Islet precursor cell (in vitro differentiated cells): ENCODE measurements around the gene SLC39A11.
A peak's percentile ranks its signal among the peaks of the same experiment; 100 is the strongest.

Experiments used
- DNase-seq: peaks from one replicate; pipeline ENCODE4 v3.0.0-alpha.2; 2018

Gene SLC39A11

GRCh38 chr17:72635034-72635635 lies 457.4 kb downstream of the SLC39A11 start:
- DNase-seq: no peak

GRCh38 chr17:72634621-72635020 lies 457.9 kb downstream of the SLC39A11 start:
- no peak for DNase-seq

- no peak for DNase-seq
Measured at GRCh38 chr17:72631949-72632684, 460.4 kb downstream of the SLC39A11 start.

GRCh38 chr17:72631568-72631948 lies 460.9 kb downstream of the SLC39A11 start:
- peak; percentile 89 for DNase-seq

GRCh38 chr17:72624652-72625051 lies 467.8 kb downstream of the SLC39A11 start:
- DNase-seq: no peak

- DNase-seq: no peak
Measured at GRCh38 chr17:72624226-72624625, 468.3 kb downstream of the SLC39A11 start.

- peak; percentile 95 for DNase-seq
Measured at GRCh38 chr17:72622661-72623433, 469.6 kb downstream of the SLC39A11 start.

- DNase-seq: no peak
Measured at GRCh38 chr17:72619976-72620650, 472.4 kb downstream of the SLC39A11 start.

GRCh38 chr17:72618001-72618509 lies 474.4 kb downstream of the SLC39A11 start:
- DNase-seq: peak; percentile 97

GRCh38 chr17:72617557-72617956 lies 474.9 kb downstream of the SLC39A11 start:
- no peak for DNase-seq

GRCh38 chr17:72616447-72616846 lies 476.0 kb downstream of the SLC39A11 start:
- no peak for DNase-seq

- no peak for DNase-seq
Measured at GRCh38 chr17:72615627-72615991, 476.9 kb downstream of the SLC39A11 start.

- DNase-seq: peak; percentile 97
Measured at GRCh38 chr17:72614871-72615626, 477.4 kb downstream of the SLC39A11 start.

GRCh38 chr17:72614476-72614870 lies 478.0 kb downstream of the SLC39A11 start:
- no peak for DNase-seq

- DNase-seq: no peak
Measured at GRCh38 chr17:72613806-72614292, 478.6 kb downstream of the SLC39A11 start.

- DNase-seq: no peak
Measured at GRCh38 chr17:72613396-72613795, 479.1 kb downstream of the SLC39A11 start.

GRCh38 chr17:72611172-72611571 lies 481.3 kb downstream of the SLC39A11 start:
- DNase-seq: no peak

- no peak for DNase-seq
Measured at GRCh38 chr17:72609501-72609900, 483.0 kb downstream of the SLC39A11 start.

- DNase-seq: no peak
Measured at GRCh38 chr17:72608436-72608835, 484.1 kb downstream of the SLC39A11 start.

- no peak for DNase-seq
Measured at GRCh38 chr17:72606656-72607055, 485.8 kb downstream of the SLC39A11 start.

- no peak for DNase-seq
Measured at GRCh38 chr17:72605543-72605942, 486.9 kb downstream of the SLC39A11 start.

- DNase-seq: no peak
Measured at GRCh38 chr17:72604518-72604917, 488.0 kb downstream of the SLC39A11 start.
